WI38 (cell line): Measurements from ENCODE around the gene RAPGEF5.

ENCODE experiments used
- H3K4me3 ChIP-seq: 2 replicates; pipeline ENCODE4 v1.5.1; 2011; ENCODE audit warnings: low read depth, mild to moderate bottlenecking, control low read depth, low read length
- CTCF ChIP-seq: IDR thresholded peaks from 2 replicates; pipeline ENCODE4 v1.5.1; 2012; ENCODE audit warnings: low read depth, mild to moderate bottlenecking, control low read depth, low read length

Gene RAPGEF5

GRCh38 chr7:22238354-22239311 is 118.3 kb downstream of the RAPGEF5 start:
- TF ChIP-seq CTCF: no peak
- H3K4me3 ChIP-seq: no peak overlapping the region

GRCh38 chr7:22235134-22235533 is 121.8 kb downstream of the RAPGEF5 start:
- no peak overlapping the region for H3K4me3 ChIP-seq
- no peak for TF ChIP-seq CTCF

GRCh38 chr7:22234227-22234626 is 122.7 kb downstream of the RAPGEF5 start:
- no peak overlapping the region for H3K4me3 ChIP-seq
- no peak for TF ChIP-seq CTCF

- TF ChIP-seq CTCF: no peak
- H3K4me3 ChIP-seq: no peak overlapping the region
Measured at GRCh38 chr7:22231806-22232205, 125.1 kb downstream of the RAPGEF5 start.

- H3K4me3 ChIP-seq: no peak overlapping the region
- TF ChIP-seq CTCF: no peak
Measured at GRCh38 chr7:22231141-22231540, 125.8 kb downstream of the RAPGEF5 start.

GRCh38 chr7:22230238-22230637 is 126.7 kb downstream of the RAPGEF5 start:
- H3K4me3 ChIP-seq: no peak overlapping the region
- no peak for TF ChIP-seq CTCF

- no peak for TF ChIP-seq CTCF
- no peak overlapping the region for H3K4me3 ChIP-seq
Measured at GRCh38 chr7:22229148-22229547, 127.8 kb downstream of the RAPGEF5 start.
